Testis (tissue), 2 donors: ENCODE measurements around the gene ARHGAP23.

Experiments used
- POLR2A ChIP-seq: fragments of 450-650 bp; IDR thresholded peaks from one replicate; pipeline ENCODE4 v1.6.1; 2017; ENCODE audit warnings: antibody characterized with exemption, mild to moderate bottlenecking, moderate library complexity
- TF ChIP-seq, protein P1 (sequence below), 3 experiments: fragments of 450-650 bp in 2 of 3; fragments of 200-600 bp in 1 of 3; sonication (generic) in 1 of 3; IDR thresholded peaks; one replicate each; pipeline ENCODE4 v1.5.1; 2016 to 2019; ENCODE audit warnings: antibody characterized with exemption in 3 of 3, mild to moderate bottlenecking in 2 of 3, moderate library complexity in 1 of 3

DNA sequence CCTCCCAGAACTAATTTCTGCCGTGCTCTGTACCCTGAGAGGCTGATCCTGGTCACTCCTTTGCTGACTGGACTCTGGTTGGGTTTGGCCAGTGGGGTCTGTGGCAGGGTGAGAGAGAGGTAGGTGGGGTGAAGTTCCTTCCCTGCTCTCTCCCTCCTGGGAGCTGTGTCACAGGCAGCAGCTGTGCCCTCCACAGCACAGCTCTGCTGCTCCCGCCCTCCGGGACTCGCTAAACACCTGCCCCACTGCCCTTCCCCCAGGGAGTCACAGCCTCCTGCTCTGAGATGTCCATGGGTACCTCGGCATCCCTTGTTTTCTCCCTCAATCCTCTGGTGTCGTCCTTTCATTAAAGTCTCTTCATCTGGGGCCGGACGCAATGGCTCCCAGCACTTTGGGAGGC lies 111.1 kb downstream of the ARHGAP23 start:
- TF ChIP-seq, protein P1, sequence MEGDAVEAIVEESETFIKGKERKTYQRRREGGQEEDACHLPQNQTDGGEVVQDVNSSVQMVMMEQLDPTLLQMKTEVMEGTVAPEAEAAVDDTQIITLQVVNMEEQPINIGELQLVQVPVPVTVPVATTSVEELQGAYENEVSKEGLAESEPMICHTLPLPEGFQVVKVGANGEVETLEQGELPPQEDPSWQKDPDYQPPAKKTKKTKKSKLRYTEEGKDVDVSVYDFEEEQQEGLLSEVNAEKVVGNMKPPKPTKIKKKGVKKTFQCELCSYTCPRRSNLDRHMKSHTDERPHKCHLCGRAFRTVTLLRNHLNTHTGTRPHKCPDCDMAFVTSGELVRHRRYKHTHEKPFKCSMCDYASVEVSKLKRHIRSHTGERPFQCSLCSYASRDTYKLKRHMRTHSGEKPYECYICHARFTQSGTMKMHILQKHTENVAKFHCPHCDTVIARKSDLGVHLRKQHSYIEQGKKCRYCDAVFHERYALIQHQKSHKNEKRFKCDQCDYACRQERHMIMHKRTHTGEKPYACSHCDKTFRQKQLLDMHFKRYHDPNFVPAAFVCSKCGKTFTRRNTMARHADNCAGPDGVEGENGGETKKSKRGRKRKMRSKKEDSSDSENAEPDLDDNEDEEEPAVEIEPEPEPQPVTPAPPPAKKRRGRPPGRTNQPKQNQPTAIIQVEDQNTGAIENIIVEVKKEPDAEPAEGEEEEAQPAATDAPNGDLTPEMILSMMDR (IDR thresholded peaks at IDR 0.05) = no peak
- TF ChIP-seq POLR2A = no peak
